HK-2 (cell line): ENCODE data around the gene EFCAB8.
"Not testable (repeated sequence)": the region's sequence is repeated elsewhere in the genome, so short reads cannot be mapped to it uniquely, and the experiment has no call there.

Experiments used
- DNase-seq: peaks from one replicate; pipeline ENCODE4 v3.0.0-alpha.2; 2018; ENCODE audit not compliant: unreplicated experiment

Gene EFCAB8

DNA sequence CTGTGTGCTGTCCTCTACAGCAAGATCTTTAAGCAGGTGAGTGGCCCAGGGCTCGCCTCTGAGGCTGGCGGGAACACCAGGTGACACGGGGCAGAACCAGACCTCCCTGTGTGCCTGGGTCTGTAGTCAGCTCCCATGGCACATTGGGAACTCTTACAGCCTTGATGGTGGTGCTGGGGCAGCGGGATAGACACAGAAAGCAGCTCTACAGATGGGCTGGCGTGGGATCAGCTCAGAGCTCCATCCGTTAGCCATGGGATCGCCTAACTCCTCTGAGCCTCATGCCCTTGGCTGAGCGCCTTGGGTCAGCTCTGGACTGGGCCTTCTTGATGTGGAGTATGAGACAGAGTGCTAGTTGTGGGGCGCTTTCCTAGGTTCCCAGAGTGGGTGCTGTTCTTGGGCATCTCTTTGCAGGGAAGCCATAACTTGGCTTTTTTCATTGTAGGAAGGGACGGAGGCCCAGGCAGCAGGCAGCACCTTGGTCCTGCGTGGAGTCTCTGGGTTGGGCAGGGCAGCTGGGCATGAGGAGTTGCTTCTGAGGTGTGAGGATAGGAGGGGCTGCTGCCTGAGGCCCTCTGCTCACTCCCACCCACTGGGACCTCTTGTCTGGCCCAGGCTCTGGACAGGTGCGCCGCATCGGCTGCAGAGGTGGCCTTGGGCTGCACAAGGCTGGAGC lies 51.3 kb downstream of the EFCAB8 start:
- DNase-seq = no peak

DNA sequence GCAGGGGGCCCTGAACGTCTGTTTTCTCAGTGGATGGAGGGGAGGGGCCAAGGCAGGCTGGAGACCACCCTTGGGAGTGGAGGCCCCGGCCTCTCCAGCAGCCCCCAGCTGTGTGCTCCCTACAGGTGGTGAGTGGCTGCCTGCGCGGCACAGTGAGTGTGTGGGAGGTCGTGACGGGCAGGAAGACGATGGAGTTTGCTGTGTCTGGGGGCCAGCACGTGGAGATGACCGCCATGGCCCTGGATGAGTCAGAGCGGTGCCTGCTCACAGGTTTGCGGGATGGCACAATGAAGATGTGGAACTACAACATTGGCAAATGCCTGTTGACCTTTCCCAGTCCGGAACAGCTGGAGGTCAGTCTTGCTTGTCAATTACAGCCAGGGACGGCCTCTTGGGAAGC lies 52.6 kb downstream of the EFCAB8 start:
- DNase-seq = no peak

DNA sequence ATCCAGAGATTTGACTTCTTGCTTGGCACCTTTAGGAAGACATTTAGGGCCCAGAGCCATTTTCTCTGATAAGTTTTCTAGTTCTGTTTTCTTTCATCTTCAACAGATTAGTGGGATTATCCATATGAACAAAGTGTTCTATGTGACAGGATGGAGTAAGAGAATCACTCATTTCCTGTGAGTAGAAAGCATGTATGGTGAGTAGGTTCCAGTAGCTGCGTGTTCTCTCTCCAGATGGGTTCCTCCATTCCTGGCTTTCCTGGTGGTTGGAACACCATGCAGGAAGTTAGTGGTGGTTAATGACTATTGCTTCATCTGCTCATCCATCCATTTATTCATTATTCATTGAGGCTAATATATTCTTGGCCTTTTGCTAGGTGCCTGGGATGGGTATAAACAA lies 54.0 kb downstream of the EFCAB8 start:
- DNase-seq = no peak

DNA sequence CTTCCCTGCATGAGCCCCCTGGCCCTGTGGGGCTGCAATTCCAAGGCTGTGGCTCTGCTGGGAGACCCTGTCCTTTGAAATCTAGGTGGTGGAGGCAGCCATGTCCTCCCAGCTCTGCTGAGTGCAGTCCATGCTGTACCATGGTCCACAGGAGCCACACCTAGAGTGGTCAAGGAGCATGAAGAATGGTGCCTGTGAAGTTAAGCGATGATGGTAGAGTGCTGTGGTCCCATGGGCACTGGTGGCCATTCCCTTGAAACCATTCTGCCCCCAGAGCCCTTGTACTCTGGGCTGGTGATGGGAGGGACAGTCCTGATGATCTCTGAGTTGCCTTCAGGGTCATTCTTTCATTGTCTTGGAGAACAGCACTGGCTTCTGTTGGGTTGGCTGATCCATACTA lies 55.3 kb downstream of the EFCAB8 start:
- DNase-seq = no peak

DNA sequence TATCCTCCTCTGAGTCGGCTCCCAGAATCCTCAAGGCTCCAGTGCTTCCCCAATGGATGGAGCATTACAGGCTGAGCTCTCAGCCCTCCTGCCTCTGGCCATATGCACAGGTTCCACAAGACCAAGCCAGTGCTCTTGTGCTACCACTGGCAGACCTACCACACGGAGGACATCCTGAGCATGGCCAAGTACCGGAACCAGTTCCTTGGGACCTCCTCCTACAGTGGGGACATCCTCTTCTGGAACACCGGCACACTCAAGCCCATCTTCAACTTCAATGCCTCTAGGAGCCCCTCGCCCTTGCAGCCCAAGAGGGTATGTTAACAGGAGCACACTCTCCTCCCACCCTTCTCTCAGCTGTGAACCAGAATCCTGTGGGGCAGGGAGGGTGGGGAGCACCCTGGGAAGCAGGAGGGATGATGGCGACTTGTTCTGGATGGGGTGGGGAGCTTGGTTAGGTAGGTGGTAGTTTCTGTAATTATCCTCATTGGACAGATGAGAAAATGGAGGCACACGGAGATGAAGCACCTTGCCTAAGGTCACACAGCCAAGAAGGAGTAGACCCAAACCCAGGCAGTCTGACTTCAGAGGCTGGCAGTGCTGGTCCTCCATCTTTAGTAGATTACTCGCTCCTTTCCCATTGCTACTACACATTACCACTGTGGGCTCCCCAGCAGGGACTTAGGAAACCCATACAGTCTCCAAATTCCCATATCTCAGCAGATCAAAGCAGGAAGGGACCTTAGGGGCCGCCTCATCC lies 58.6 kb downstream of the EFCAB8 start:
- DNase-seq = no peak

DNA sequence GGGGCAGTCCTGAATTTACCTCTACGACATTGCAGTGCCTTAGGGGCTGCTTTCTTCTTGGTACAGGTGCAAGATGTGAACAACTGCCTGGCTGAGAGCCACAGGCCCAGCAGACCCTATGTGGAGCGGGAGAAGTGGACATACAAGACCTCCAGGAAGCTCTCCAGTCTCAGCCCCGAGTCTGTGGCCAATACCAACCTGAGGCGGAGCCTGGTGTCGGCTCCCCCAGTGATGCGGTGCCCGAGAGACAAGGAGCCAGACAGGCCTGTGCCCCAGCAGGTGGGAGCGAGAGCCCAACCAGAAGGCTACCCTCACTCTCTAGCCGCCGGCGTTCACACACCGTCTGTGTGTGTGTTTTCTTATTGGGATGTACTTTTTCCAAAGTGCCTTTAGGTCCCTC lies 59.6 kb downstream of the EFCAB8 start:
- DNase-seq = no peak

DNA sequence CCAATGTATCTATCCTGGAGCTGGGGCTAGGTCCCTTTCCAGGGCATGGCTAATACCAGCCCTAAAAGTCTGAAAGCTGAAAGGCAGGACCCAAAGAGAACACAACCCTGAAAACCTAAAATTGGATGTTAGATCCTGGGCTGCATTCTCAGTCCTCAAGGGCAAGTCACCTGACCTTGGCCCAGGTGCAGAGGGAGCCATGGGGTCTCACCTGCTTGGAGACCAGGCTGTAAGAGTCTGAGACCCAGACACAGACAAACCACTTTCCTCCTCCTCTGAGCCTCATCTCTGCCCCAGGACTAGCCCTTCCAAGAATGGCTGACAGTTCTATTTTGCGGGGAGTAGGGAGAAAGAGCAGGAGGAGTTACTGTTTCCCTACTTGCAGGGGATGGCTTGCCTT lies 60.0 kb downstream of the EFCAB8 start:
- DNase-seq = no peak

DNA sequence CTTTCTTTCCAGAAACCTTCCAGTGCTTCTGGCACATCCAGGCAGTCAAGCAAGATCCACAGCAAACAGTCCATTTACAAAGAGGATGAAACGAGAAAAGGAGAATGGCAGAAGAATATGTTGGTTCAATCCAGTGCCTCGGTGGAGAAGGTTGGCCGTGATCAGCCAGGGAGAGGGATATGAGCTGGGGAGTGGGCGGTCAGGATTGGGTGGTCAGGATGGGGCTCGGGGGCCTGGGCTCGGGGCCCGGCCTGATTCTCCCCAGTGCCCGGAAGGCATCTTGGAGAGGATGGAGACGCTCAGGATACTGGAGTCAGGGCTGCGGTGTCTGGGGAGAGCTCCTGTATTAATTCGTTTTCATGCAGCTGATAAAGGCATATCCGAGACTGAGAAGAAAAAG lies 61.3 kb downstream of the EFCAB8 start:
- DNase-seq = no peak

DNA sequence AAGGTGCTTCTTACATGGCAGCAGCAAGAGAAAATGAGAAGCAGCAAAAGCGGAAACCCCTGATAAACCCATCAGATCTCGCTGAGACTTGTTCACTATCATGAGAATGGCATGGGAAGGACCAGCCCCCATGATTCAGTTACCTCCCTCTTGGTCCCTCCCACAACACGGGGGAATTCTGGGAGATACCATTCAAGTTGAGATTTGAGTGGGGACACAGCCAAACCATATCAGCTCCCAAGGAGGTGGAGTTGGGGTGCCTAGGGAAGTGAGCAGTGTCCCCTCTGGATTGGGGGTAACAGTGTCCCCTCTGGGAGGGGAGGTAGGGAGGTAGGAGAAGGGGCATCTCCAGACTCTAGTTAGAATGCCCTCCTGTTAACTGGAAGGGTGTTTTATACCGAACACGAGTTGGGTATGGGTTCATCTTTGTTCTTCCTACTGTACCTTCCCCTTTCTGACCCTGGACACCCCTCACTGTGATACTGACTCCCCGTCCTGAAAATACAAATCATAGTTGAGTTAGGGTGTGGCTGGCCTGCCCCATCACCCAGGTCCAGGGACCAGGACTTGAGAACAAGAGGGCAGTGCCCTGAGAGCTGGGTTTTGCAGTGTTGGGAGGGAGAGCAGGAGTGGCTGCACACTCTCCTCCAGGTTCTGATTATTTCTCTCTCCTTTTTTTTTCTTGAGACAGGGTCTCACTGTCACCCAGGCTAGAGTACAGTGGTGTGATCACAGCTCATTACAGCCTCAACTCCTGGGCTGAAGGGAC lies 62.0 kb downstream of the EFCAB8 start:
- no peak for DNase-seq

DNA sequence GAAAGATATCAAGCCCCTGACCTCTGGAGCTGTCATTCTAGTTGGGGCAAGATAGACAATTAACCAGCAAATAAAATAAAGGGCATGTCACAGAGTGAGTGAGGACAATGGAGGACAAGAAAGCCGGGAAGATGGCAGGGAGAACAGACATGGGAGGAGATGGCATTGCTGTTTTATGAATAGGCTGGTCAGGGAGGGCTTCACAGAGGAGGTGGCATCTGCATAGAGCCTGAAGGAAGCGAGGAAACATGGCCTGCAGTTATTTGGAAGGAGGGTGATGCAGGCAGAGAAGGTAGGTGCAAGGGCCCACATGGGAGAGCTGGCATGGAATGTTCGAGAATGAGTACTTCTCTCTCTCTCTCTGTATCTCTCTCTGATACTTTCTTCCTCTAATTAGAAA lies 63.7 kb downstream of the EFCAB8 start:
- DNase-seq = no peak

DNA sequence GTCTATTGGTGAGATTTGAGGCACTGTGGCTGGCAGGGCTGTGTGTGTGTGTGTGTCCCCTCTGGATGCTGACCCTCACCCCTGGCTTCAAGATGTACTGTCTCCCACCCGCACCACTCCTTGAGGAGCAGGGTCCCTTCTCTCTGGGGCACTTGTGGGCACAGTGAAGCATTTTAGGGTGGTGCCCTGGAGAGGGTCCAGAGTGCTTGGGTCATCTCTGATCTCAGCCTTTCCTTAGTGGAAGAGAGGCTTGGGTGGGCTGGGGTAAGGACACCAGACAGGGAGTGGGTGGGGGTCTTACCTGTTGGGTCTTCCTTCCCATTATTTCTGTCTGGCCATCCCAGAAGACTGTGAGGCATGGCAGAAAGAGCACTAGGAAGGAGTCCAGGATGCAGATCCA lies 66.1 kb downstream of the EFCAB8 start:
- DNase-seq = no peak

DNA sequence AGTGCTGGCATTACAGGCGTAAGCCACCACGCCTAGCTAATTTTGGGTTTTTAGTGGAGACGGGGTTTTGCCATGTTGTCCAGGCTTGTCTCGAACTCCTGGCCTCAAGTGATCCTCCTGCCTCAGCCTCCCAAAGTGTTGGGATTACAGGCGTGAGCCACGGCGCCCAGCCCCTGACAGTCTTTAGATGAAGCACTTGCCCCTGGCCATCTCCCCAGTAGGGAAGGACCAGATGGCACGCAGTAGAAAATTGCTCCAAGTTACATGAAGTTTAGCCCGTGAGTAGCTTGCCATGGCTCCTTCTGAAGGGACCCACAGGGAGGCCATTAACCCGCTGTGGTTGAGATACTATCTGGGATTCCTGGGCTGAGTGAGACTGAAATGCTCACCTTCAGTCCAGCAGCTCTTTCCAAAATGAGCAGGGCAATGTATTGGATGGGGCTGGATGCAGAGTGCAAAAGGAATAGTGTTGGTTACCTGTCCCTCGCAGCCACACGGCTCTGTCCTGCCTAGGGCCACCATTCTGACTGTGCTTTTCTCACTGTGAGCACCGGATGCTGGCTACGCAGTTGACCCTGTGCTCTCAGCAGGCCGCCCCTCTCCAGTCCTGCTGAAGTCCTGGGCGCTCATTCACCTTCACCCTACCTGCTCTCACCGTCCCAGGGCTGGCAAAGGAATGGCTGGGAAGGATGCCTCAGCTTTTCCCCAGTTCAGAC lies 66.9 kb downstream of the EFCAB8 start:
- no peak for DNase-seq

DNA sequence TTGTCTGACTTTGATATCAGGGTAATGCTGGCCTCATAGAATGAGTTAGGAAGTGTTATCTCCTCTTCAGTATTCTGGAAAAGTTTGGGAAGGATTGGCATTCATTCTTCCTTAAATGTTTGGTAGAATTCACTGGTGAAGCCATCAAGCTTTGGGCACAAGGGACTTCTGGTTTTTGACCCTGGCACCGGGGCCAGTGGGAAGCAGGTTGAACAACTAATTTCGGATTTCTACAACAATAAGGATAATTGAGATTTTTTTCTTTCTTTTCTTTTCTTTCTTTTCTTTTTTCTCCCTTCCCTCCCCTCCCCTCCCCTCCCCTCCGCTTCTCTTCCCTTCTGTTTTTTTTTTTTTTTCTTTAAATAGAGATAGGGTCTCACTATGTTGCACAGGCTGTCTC lies 70.4 kb downstream of the EFCAB8 start:
- no peak for DNase-seq

DNA sequence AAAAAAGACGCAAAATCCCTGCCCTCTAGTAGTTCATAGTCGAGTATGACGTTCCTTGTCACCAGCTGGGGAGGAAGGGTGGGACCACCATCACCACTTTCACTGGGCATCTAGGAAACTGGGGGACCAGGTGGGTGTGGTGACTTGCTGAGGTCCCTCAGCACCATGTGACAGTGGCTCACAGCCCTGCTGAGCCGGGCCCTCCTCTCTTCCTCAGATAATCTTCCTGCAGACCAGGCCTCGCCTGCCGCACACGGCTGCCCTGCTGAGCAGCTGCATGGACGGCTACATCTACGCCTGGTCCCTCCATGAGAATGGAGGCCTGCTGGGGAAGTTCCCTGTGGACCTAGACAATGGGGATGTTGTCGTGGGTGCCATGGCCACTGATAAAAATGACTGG lies 71.5 kb downstream of the EFCAB8 start:
- DNase-seq = no peak

DNA sequence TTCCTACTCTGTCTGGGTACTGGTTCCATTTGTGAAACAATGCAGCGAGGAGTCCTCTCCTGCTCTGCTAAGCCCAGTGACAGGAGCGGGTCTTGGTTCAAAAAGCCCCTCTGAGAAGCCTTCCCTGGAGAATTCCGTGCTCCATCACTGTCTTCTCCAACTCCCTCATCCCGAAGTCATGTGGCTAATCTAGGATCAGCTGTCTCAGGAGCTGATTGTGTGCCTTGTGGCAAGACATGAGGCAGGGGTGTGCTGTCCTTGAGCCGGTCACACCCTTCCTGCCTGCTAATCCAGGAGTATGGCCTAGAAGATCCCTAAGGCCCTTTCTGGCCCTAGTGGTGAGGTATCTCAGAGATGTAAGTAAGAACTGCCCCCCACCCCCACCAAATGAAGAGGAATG lies 72.0 kb downstream of the EFCAB8 start:
- no peak for DNase-seq

DNA sequence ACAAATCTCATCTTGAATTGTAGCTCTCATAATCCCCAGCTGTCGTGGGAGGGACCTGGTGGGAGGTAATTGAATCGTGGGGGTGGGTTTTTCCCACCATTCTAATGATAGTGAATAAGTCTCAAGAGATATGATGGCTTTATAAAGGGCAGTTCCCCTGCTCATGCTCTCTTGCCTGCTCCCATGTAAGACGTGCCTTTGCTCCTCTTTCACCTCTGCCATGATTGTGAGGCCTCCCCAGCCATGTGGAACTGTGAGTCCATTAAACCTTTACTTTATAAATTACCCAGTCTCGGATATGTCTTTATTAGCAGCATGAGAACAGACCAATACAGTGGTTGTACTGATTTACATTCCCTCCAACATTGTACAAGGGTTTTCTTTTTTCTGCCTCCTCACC lies 75.9 kb downstream of the EFCAB8 start:
- DNase-seq = no peak

DNA sequence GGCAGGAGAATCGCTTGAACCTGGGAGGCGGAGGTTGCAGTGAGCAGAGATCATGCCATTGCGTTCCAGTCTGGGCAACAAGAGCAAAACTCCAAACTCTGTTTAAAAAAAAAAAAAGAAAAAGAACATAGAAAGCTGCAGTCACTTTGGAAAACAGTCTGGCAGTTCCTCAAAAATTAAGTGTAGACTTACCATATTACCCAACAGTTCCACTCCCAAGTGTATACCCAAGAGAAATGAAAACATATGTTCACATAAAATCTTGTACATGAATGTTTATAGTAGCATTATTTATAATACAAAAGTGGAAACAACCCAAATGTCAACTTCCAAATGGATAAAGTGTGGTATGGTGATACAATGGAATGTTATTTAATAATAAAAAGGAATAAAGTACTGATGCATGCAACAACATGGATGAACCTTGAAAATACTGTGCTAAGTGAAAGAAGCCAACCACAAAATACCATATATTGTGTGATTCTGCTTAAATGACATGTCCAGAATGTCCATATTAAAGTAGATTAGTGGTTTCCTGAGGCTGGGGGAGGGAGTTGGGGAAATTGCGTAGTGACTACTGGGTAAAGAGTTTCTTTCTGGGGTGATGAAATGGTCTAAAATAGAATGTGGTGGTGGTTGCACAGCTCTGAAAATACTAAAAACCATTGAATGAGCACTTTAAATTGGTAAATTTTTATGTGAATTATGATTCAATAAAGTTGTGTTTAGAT lies 82.6 kb downstream of the EFCAB8 start:
- no peak for DNase-seq

DNA sequence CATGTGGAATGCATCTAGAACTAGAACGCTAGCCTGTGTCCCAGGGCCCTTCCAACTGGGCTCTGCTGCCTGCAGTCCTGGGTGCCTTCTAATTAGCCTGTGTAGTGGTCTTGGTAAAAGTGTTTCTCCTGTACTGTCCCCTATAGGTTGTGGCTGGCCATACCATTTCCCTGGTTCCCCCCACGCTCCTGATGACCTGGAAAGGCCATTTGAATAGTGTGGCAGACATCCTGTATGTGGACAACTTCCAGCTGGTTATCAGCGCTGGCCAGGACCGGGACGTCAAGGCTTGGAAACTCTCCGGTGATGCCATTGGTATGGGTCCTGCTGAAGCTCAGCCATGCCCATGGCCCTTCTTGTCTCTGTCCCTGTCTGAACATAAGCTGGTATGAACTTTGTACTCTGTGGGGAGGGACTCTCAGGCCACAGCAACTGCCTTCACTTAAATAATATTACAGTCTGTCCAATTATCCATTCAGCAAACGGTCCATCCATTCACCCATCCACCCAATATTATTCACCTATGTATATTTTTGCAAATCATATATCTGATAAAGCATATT lies 84.8 kb downstream of the EFCAB8 start:
- no peak for DNase-seq

DNA sequence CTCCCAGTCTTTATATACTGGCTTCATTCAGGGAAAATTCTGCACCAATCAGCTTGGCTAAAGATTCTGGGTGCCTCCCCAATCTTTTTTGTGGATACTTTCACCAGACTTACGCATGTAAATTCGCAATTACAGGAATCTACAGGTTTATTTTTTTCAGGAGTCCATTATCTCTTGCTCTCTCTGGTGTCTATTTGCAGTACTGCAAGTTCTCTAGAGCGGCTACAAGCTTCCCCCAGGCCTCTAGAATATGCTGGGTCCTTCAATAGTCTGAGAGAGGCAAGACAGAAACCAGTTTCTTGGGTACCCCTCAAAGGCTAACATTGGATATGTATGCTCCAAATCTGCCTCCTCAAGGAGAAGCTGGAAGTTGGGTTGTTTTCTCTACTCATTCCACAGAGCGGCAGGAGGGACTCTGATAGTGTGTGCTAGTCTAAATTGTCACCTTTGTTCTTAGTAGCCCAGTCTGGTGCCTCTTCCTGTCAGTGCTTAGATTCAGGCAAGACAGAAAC lies 87.0 kb downstream of the EFCAB8 start:
- DNase-seq = no peak

DNA sequence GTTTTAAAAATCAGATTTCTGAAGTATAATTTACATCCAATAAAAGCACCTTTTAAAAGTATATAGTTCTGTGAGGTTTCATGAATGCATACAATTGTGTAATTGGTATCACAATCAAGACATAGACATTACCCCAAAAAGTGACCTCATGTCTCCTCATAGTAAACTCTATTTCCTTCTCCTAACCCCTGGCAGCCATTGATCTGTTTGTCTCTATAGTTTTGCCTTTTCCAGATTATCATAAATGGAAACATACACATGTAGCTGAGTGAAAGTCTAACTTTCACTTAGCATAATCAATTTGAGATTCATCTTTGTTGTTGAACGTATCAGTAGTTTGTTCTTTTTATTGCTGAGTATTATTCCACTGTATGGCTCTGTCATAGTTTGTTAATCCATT lies 87.9 kb downstream of the EFCAB8 start:
- DNase-seq = no peak

DNA sequence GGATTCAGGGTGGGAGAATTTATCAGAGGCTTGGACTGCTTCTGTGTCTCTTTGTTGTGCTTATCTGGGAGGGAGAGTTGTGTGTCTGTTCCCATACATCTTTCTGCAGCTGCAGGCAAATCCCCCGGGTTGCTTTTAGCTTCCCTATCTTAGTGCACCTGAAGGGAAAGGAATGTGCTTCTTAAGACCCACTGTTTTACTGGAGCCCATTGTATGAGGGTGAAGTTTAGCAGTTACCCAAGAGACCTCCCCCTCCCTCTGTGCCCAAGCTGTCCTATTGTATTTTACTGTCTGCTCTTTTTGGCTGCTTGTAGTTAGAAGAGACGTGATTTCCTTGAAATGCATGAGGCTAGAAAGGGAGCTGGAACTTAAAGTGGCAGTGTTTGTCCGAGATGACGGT lies 91.8 kb downstream of the EFCAB8 start:
- not testable (repeated sequence) for DNase-seq
